ENCODE data around the gene FIGLA. TPM values are rescaled to one million over a fixed set of nuclear protein-coding genes. Genes with fewer than 3 reads are reported as not detected.
A peak's percentile ranks its signal among the peaks of the same experiment; 100 is the strongest.

The FIGLA gene
- total and polyA plus RNA-seq, 2 experiments from 2014 or later: not detected

DNA sequence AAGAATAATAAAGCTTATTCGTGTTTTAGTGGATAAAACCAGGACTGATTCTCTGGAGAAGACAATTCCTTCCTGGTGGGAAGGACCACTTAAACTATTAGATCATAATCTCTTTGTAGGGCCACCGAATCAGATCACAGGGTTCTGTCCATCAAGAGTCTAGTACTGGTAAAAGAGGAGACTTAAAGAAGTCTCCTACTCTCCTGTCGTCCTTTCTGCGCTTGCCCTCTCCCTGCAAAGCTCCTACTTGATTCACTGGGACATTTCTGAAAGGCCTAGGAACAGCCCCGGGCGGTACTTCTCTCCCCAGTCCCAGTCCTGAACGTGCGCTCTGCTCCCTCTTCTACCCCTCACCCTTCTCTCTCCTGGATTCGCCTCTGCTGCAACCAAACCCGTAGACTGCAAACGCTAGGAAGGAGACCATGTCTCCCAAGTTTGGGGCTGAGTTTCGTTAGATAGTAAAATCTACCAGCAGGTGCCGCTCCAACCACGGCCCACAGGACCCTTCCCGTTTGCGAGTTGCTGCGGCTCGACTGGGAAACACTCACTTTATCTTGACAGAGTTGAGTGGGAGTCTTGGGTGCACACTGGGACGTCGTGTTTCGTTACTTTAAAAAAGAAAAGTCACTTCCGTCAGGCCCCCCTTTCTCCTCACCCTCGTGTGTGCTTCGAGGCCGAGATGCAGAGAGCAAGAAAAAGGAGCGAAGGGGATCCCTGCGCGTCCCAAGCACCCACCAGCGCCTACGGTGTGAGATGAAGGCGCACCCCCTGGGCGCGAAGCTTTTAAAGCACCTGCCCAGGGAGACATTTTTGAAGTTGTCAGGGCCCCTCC is 923 bp downstream of the FIGLA start:
- Histone ChIP-seq H3K36me3 (no peaks in the 10 kb centered on the region), H3K4me1 (ENCODE audit: low read depth) (peaks cover 4% of the 10 kb centered on the region), H3K9me3 (ENCODE audit: low read depth) (no peaks in the 10 kb centered on the region), H3K27me3 (peaks cover 90% of the 10 kb centered on the region), H3K27ac (no peak overlapping the region), H3K4me3 (peak overlapping the region; percentile 20)
- peak; percentile 68 to 84 for DNase-seq (ENCODE audit: low read depth in 1 of 2, low spot score in 1 of 2)
- TF ChIP-seq, protein P1, sequence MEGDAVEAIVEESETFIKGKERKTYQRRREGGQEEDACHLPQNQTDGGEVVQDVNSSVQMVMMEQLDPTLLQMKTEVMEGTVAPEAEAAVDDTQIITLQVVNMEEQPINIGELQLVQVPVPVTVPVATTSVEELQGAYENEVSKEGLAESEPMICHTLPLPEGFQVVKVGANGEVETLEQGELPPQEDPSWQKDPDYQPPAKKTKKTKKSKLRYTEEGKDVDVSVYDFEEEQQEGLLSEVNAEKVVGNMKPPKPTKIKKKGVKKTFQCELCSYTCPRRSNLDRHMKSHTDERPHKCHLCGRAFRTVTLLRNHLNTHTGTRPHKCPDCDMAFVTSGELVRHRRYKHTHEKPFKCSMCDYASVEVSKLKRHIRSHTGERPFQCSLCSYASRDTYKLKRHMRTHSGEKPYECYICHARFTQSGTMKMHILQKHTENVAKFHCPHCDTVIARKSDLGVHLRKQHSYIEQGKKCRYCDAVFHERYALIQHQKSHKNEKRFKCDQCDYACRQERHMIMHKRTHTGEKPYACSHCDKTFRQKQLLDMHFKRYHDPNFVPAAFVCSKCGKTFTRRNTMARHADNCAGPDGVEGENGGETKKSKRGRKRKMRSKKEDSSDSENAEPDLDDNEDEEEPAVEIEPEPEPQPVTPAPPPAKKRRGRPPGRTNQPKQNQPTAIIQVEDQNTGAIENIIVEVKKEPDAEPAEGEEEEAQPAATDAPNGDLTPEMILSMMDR (IDR thresholded peaks at IDR 0.05; ENCODE audit: low read depth, low read length): peak; percentile 73

DNA sequence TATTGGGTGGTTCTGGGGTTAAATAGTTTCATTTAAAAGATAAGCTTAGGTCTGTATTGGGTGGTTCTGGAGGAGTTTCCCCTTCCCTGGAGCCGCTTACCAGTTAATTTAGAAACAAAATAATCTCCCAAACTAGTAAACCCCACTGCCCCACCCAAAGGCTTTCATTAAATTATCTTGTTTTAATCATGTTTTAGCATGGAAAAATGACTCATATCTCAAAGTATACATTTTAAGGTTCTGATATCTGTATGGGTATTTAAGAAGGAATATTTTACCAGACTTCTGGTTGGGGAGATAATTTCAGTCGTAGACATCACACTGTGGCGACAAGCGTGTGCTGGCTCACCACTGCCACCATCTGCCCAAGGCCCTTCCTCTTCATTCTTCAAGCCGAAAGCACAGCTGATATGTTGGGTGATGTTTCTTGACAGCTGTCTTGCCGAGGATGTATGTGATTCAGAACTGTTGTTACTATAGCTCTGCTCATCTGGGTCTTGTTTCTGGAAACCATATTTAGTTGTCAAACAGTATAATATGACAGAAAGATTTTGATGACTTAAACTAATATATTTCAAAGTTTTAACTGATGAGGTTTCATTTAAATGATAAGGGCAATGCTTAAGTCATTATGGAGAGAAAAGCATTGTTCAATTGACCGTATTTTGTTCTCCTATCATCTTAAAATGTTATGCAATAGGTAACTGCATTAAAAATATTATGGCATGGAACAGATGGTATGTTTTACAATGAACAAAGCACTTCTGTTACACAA is 5.1 kb downstream of the FIGLA start:
- Histone ChIP-seq H3K36me3 (no peaks in the 10 kb centered on the region), H3K27ac (no peak overlapping the region), H3K4me3 (no peak overlapping the region), H3K9me3 (ENCODE audit: low read depth) (no peaks in the 10 kb centered on the region), H3K4me1 (ENCODE audit: low read depth) (peaks cover 4% of the 10 kb centered on the region), H3K27me3 (peaks cover 48% of the 10 kb centered on the region)
- peak; percentile 48 to 52 for DNase-seq (ENCODE audit: low read depth in 1 of 2, low spot score in 1 of 2)
- TF ChIP-seq, protein P1 (IDR thresholded peaks at IDR 0.05; ENCODE audit: low read depth, low read length): peak; percentile 63

DNA sequence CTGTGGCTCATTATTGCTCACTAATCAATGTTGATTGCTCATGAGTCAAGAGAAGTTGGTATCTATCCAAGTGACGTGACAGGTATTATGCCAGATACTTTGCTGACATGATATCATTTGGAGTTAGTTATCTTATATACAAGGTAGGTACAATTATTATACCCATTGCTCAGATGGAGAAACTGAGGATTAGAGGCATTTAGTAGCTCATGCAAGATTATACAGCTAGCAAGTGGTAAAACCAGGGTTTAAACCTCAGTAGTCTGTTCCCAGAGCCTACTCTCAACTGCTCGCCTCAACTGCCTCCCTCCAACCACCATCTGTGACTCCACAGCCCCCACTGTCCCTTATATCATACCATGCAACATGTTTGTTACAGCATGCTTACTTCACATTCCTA is 6.1 kb downstream of the FIGLA start:
- no peak for DNase-seq (ENCODE audit: low read depth in 1 of 2, low spot score in 1 of 2)
- no peaks in the 10 kb centered on the region for H3K4me1 ChIP-seq (ENCODE audit: low read depth)
- no peak overlapping the region for H3K4me3 ChIP-seq
- TF ChIP-seq, protein P1 (IDR thresholded peaks at IDR 0.05; ENCODE audit: low read depth, low read length): no peak
- no peaks in the 10 kb centered on the region for H3K9me3 ChIP-seq (ENCODE audit: low read depth)
- H3K36me3 ChIP-seq: no peaks in the 10 kb centered on the region
- no peak overlapping the region for H3K27ac ChIP-seq
- H3K27me3 ChIP-seq: peaks cover 38% of the 10 kb centered on the region

DNA sequence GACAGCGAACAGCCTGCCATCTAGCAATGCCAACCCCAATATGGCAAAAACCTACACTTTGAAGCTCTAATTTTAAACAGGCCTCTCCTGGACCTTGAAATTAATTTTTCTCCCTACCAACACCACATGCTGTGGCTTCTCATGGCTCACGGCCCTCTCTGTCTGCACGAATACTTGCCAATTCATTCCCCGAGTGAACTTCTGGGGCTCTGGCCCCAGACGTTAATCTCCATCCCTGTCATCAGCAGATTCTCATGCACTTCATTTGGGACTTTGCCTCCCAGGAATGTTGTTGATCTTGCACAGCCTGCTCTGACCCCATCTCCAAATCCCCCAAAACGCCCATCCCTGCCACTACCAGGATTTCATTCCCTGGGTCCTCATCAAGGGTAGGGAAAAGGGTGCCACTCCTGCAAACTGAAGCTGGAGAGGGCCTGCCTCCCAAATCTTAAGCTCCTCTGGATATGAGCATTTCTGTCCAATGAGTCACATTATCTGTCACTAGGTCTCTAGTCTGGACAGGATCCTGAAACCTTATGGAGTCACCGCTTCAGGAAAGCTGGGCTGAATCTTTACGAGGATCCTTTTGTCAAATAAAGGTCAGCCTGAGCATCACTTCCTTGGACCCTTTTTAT is 10.4 kb downstream of the FIGLA start:
- H3K27ac ChIP-seq: no peak overlapping the region
- no peaks in the 10 kb centered on the region for H3K36me3 ChIP-seq
- H3K9me3 ChIP-seq (ENCODE audit: low read depth): no peaks in the 10 kb centered on the region
- H3K4me1 ChIP-seq (ENCODE audit: low read depth): no peaks in the 10 kb centered on the region
- TF ChIP-seq, protein P1 (IDR thresholded peaks at IDR 0.05; ENCODE audit: low read depth, low read length): no peak
- no peaks in the 10 kb centered on the region for H3K27me3 ChIP-seq
- DNase-seq (ENCODE audit: low read depth in 1 of 2, low spot score in 1 of 2): peak in 1 of 2 donors; percentile 28
- no peak overlapping the region for H3K4me3 ChIP-seq

DNA sequence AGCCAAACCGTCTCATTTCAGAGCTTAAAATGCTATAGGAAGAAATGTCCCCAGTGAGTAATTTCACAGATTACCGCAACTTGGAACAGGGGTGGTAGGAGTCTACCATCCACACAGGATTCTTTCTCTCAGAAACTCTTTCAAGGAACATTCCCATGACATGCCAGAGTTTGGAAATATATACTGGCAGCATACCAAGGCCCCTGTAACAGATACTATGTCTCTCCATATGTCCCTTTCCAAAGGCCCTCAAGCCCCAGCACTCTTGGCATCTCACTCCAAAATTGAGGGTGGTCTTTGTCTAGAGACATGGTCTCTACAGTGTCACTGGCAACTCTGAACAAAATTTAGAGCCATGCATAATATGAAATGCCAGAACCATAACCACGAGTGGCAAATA is 11.0 kb downstream of the FIGLA start:
- Histone ChIP-seq H3K4me1 (ENCODE audit: low read depth) (no peaks in the 10 kb centered on the region), H3K4me3 (no peak overlapping the region), H3K27ac (no peak overlapping the region), H3K36me3 (no peaks in the 10 kb centered on the region), H3K9me3 (ENCODE audit: low read depth) (no peaks in the 10 kb centered on the region), H3K27me3 (no peaks in the 10 kb centered on the region)
- TF ChIP-seq, protein P1 (IDR thresholded peaks at IDR 0.05; ENCODE audit: low read depth, low read length): no peak
- peak in 1 of 2 donors; percentile 18 for DNase-seq (ENCODE audit: low read depth in 1 of 2, low spot score in 1 of 2)
